ENCODE data around the gene TBC1D17. TPM values are rescaled to one million over a fixed set of nuclear protein-coding genes. Genes with fewer than 3 reads are reported as not detected.

The TBC1D17 gene
- polyA plus RNA-seq, 1 donor from 2014 or later, result 13.1 TPM

DNA sequence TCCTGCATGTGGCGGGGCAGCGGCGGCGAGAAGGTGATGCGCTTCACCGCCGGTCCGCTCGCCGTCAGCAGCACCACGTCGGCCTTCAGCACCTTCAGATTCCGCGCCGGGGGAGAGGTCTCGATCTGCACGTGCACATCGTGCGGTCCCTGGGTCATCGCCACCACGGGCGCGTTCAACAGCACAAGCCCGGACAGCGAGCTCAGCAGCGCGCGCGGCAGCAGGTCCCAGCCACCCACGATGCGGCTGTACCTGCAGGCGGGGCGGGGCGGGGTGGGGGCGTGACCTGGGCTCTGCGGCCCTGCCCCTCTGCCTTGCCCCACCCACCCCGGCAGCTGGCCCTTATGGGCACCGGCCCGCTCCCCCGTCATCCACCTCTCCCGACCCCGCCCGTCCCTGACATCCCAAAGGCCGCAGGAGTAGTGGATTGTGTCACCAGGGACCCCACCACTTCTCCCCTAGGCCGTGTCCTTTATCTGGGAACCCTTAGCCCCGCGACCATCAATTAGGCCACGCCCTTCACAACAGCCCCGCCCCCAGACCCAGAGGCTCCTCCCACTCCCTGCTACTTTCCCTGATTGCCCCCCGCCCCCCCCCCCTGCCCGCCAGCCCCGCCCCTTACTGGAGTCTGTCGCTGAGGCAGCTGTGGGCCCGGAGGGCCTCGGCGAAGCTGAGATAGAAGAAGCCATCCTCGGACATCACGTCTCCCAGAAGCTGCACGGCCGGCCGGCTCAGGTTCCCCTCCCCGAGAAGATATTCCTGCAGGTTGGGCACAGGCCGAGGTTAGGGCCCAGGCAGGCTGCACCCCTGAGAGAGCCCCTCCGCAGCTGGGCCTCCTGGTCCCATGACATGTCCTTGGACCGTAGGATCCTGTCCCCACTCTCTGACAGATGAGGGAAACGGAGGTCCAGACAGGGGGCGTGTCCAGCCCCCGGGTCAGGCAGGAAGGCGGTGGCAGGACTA lies 13.1 kb downstream of the TBC1D17 start:
- no peaks in the 10 kb centered on the region for H3K36me3 ChIP-seq (ENCODE audit: insufficient read depth, low read length)
- H2AFZ ChIP-seq (ENCODE audit: low read depth, low read length), result no peak overlapping the region
- no peaks in the 10 kb centered on the region for H3K79me2 ChIP-seq (replicated peaks; ENCODE audit: insufficient read depth, low read length)
- H3K4me2 ChIP-seq (ENCODE audit: low read length), result no peak overlapping the region
- no peak for TF ChIP-seq POLR2AphosphoS5 (IDR thresholded peaks at IDR 0.05)
- TF ChIP-seq, protein P1, sequence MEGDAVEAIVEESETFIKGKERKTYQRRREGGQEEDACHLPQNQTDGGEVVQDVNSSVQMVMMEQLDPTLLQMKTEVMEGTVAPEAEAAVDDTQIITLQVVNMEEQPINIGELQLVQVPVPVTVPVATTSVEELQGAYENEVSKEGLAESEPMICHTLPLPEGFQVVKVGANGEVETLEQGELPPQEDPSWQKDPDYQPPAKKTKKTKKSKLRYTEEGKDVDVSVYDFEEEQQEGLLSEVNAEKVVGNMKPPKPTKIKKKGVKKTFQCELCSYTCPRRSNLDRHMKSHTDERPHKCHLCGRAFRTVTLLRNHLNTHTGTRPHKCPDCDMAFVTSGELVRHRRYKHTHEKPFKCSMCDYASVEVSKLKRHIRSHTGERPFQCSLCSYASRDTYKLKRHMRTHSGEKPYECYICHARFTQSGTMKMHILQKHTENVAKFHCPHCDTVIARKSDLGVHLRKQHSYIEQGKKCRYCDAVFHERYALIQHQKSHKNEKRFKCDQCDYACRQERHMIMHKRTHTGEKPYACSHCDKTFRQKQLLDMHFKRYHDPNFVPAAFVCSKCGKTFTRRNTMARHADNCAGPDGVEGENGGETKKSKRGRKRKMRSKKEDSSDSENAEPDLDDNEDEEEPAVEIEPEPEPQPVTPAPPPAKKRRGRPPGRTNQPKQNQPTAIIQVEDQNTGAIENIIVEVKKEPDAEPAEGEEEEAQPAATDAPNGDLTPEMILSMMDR (IDR thresholded peaks at IDR 0.05; ENCODE audit: poor library complexity, severe bottlenecking), result peak; percentile 26
- H3F3A ChIP-seq (ENCODE audit: insufficient read depth, low read length, poor library complexity, severe bottlenecking), result no peaks in the 10 kb centered on the region
- no peak overlapping the region for H3K27ac ChIP-seq (ENCODE audit: low read length)
- H3K9me2 ChIP-seq (ENCODE audit: insufficient read depth, low read length), result no peaks in the 10 kb centered on the region
- H4K20me1 ChIP-seq (ENCODE audit: insufficient read depth), result no peaks in the 10 kb centered on the region
- H3K9me3 ChIP-seq (ENCODE audit: low read length), result no peaks in the 10 kb centered on the region
- peaks cover 8% of the 10 kb centered on the region for H3K27me3 ChIP-seq (ENCODE audit: insufficient read depth, low read depth, low read length)
- no peak overlapping the region for H3K9ac ChIP-seq (ENCODE audit: low read length)
- H3K4me3 ChIP-seq (ENCODE audit: low read length), result peak overlapping the region; percentile 56

DNA sequence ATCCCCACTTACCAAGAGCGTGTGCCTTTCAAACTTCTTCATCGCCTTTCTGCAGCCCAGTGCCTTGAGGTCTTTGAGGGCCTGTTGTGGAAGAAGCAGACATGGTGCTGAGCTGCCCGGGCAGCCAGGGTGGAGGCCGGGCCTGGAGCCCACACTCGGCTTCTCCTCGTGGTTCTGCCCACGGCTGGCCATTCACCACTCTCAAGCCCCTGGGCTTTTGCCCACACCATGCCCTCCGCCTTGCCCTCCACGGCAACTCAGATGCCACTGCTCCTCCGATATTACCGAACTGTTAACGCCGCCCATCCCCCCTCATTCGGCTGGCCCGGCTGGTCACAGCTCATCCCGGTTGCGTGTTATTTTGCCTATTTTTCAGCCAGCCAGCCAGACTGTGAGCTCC lies 13.9 kb downstream of the TBC1D17 start:
- Histone ChIP-seq H3K9me2 (ENCODE audit: insufficient read depth, low read length) (no peaks in the 10 kb centered on the region), H3K9me3 (ENCODE audit: low read length) (no peaks in the 10 kb centered on the region), H3K9ac (ENCODE audit: low read length) (no peak overlapping the region), H3K4me3 (ENCODE audit: low read length) (no peak overlapping the region), H3K36me3 (ENCODE audit: insufficient read depth, low read length) (no peaks in the 10 kb centered on the region), H3K27ac (ENCODE audit: low read length) (no peak overlapping the region), H3K79me2 (replicated peaks; ENCODE audit: insufficient read depth, low read length) (no peaks in the 10 kb centered on the region), H3K27me3 (ENCODE audit: insufficient read depth, low read depth, low read length) (peaks cover 8% of the 10 kb centered on the region), H3F3A (ENCODE audit: insufficient read depth, low read length, poor library complexity, severe bottlenecking) (no peaks in the 10 kb centered on the region), H2AFZ (ENCODE audit: low read depth, low read length) (no peak overlapping the region), H3K4me2 (ENCODE audit: low read length) (no peak overlapping the region), H4K20me1 (ENCODE audit: insufficient read depth) (no peaks in the 10 kb centered on the region)
- no peak for TF ChIP-seq SMC3 (conservative IDR thresholded peaks at IDR 0.05; ENCODE audit: poor library complexity)
- TF ChIP-seq, protein P1 (IDR thresholded peaks at IDR 0.05; ENCODE audit: poor library complexity, severe bottlenecking), result no peak
- no peak for TF ChIP-seq RAD21 (conservative IDR thresholded peaks at IDR 0.05)
- no peak for TF ChIP-seq MXI1 (conservative IDR thresholded peaks at IDR 0.05; ENCODE audit: poor library complexity, severe bottlenecking)
- TF ChIP-seq EZH2 (IDR thresholded peaks at IDR 0.05; ENCODE audit: borderline replicate concordance, insufficient read depth, low read length, poor library complexity, severe bottlenecking), result no peak
- TF ChIP-seq TAF1 (IDR thresholded peaks at IDR 0.05; ENCODE audit: low read depth), result no peak
- TF ChIP-seq, protein P2, sequence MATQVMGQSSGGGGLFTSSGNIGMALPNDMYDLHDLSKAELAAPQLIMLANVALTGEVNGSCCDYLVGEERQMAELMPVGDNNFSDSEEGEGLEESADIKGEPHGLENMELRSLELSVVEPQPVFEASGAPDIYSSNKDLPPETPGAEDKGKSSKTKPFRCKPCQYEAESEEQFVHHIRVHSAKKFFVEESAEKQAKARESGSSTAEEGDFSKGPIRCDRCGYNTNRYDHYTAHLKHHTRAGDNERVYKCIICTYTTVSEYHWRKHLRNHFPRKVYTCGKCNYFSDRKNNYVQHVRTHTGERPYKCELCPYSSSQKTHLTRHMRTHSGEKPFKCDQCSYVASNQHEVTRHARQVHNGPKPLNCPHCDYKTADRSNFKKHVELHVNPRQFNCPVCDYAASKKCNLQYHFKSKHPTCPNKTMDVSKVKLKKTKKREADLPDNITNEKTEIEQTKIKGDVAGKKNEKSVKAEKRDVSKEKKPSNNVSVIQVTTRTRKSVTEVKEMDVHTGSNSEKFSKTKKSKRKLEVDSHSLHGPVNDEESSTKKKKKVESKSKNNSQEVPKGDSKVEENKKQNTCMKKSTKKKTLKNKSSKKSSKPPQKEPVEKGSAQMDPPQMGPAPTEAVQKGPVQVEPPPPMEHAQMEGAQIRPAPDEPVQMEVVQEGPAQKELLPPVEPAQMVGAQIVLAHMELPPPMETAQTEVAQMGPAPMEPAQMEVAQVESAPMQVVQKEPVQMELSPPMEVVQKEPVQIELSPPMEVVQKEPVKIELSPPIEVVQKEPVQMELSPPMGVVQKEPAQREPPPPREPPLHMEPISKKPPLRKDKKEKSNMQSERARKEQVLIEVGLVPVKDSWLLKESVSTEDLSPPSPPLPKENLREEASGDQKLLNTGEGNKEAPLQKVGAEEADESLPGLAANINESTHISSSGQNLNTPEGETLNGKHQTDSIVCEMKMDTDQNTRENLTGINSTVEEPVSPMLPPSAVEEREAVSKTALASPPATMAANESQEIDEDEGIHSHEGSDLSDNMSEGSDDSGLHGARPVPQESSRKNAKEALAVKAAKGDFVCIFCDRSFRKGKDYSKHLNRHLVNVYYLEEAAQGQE (IDR thresholded peaks at IDR 0.05; ENCODE audit: borderline replicate concordance), result no peak
- TF ChIP-seq POLR2AphosphoS5 (IDR thresholded peaks at IDR 0.05), result no peak
- TF ChIP-seq EP300 (conservative IDR thresholded peaks at IDR 0.05; ENCODE audit: poor library complexity, severe bottlenecking), result no peak

All from neural cell (in vitro differentiated cells).